Measurements from ENCODE around the gene THBS1. TPM values are rescaled to one million over a fixed set of nuclear protein-coding genes. Genes with fewer than 3 reads are reported as not detected.
A peak's percentile ranks its signal among the peaks of the same experiment; 100 is the strongest.

Gene THBS1
- total and polyA plus RNA-seq, 9 donors, result 45.5 to 137 (median 74.5) TPM

DNA sequence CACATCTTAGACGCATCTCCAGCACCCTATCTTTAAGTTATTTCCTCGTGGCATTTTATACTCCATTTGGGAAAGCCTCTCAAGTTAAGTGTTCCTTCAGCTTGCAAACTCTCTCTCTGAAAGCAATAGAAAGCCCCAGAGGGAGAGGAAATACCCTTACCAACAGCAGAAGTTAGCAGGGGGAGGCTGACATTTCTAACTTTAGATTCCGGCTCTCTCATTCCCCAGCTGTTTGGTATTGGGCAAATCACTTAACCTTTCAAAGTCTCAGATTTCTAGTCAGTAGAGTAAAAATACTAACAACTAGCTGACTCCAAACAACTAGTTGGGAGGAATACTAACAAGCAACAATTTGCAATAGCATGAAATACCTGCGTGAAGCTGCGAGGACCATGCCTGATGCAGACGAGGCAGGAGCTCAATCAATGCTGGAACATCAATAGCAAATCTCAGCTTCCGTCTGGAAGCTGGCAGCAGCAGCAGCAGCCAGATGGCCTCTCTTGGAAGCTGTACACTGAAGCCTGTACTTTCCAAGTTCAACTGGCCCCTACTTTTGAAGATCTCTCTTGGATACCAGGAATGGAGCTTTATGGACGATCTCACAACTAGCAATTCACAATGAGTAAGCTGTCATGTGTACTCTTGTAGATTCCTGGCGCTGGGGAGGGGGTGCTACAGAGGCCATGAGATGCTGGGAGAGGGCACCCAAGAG is 47.8 kb downstream of the THBS1 start:
- 20% methylated on average over 4 of the region's 9 CpGs for WGBS (ENCODE audit: insufficient coverage)
- H3K27me3 ChIP-seq (ENCODE audit: control insufficient read depth, insufficient read depth, low read length), result no peaks in the 10 kb centered on the region
- no peak overlapping the region for H3K27ac ChIP-seq (ENCODE audit: low read length)
- H3K9me3 ChIP-seq (replicated peaks; ENCODE audit: control insufficient read depth, low read depth, low read length), result no peaks in the 10 kb centered on the region
- DNase-seq, result peak; percentile 51
- H3K4me3 ChIP-seq (ENCODE audit: low read length), result no peak overlapping the region
- peaks cover 21% of the 10 kb centered on the region for H3K4me1 ChIP-seq (ENCODE audit: control insufficient read depth, insufficient read depth, low read length)
- H3K36me3 ChIP-seq (ENCODE audit: control insufficient read depth, insufficient read depth, low read length), result no peaks in the 10 kb centered on the region

DNA sequence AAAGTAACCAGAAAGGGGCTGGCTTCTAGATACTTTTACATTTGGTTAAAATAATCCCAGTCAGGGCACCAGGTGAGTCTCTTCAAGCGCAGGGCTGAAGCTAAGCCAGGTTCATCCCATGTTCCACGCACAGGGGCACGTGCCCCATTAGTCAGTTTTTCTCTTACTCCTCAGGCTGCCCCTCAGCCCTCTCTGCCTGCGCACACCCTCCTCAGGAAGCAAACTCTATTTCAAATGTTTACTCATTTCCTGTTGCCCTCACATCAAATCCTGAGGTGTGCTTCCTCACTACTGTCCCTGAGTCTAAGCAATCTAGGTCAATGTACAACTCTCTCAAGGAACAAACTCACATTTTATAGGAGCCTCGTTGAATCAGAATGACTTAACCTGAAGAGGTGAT is 48.5 kb downstream of the THBS1 start:
- DNase-seq, result no peak
- Histone ChIP-seq H3K4me3 (ENCODE audit: low read length) (no peak overlapping the region), H3K9me3 (replicated peaks; ENCODE audit: control insufficient read depth, low read depth, low read length) (no peaks in the 10 kb centered on the region), H3K27ac (ENCODE audit: low read length) (no peak overlapping the region), H3K36me3 (ENCODE audit: control insufficient read depth, insufficient read depth, low read length) (no peaks in the 10 kb centered on the region), H3K4me1 (ENCODE audit: control insufficient read depth, insufficient read depth, low read length) (peaks cover 21% of the 10 kb centered on the region), H3K27me3 (ENCODE audit: control insufficient read depth, insufficient read depth, low read length) (no peaks in the 10 kb centered on the region)
- whole genome bisulfite sequencing (ENCODE audit: insufficient coverage), result 71% methylated on average over 4 of the region's 5 CpGs

DNA sequence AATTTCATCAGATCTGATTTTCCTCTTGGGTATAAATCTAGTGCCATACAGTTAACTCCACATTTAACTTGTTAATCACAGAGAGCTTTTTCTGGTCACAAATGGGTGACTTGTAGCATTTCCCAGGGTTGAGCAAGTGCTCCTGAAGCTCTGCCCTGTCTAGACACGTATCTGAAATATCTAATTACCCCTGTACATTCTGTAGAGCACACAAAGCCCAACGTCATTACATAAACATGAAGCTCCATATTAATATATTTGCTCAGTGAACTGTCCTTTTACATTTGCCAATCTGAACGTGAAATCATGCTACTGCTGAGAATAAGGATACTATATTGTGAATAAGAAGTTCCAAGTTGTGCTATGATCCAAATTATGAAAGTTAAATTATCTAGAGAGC is 49.0 kb downstream of the THBS1 start:
- Histone ChIP-seq H3K36me3 (ENCODE audit: control insufficient read depth, insufficient read depth, low read length) (no peaks in the 10 kb centered on the region), H3K4me3 (ENCODE audit: low read length) (no peak overlapping the region), H3K9me3 (replicated peaks; ENCODE audit: control insufficient read depth, low read depth, low read length) (no peaks in the 10 kb centered on the region), H3K4me1 (ENCODE audit: control insufficient read depth, insufficient read depth, low read length) (peaks cover 21% of the 10 kb centered on the region), H3K27ac (ENCODE audit: low read length) (no peak overlapping the region), H3K27me3 (ENCODE audit: control insufficient read depth, insufficient read depth, low read length) (no peaks in the 10 kb centered on the region)
- no peak for DNase-seq
- 100% methylated on average over 1 of the region's 3 CpGs for WGBS (ENCODE audit: insufficient coverage)

DNA sequence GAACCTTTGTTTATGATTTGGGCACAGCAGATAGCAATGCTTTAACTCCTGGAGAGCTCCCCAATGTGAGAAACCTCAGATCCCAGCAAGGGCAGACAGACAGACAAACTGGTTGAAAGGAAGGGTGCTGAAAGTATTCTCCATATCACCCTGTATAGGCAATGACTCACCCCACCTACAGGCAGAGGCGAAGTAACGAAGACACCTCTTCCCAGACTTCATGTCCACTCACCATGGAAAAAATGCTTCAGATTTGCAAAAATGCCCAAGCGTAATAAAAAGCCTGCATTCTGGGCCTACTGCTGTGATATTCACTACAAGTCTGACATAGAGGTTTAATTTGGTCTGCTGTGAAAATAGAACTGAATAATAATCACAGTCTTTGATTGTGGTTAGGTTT is 50.5 kb downstream of the THBS1 start:
- peak; percentile 43 for DNase-seq
- Histone ChIP-seq H3K27ac (ENCODE audit: low read length) (no peak overlapping the region), H3K36me3 (ENCODE audit: control insufficient read depth, insufficient read depth, low read length) (no peaks in the 10 kb centered on the region), H3K4me1 (ENCODE audit: control insufficient read depth, insufficient read depth, low read length) (peaks cover 19% of the 10 kb centered on the region), H3K4me3 (ENCODE audit: low read length) (no peak overlapping the region), H3K9me3 (replicated peaks; ENCODE audit: control insufficient read depth, low read depth, low read length) (no peaks in the 10 kb centered on the region), H3K27me3 (ENCODE audit: control insufficient read depth, insufficient read depth, low read length) (no peaks in the 10 kb centered on the region)
- no CpG with 5 or more reads among the region's 3 CpGs for WGBS (ENCODE audit: insufficient coverage)

DNA sequence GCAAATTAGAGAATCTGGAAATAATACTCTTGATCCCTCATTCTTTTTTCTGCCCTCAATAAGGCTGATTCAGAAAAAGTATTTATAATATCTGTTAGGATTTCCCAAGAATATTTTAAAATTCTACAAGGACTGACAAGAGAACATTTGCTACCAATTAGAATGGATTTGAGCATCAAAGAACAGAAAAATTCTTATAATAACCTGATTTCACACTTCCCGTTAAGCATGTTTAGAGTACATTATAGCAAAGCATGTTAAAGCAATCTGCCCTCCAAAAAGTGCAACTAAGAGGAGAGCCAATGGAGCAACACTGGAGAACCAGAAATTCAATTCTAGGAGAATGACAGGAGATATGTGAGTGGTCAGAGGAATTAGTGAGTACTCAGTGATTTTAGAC is 57.2 kb downstream of the THBS1 start:
- Histone ChIP-seq H3K9me3 (replicated peaks; ENCODE audit: control insufficient read depth, low read depth, low read length) (no peaks in the 10 kb centered on the region), H3K27ac (ENCODE audit: low read length) (no peak overlapping the region), H3K4me3 (ENCODE audit: low read length) (no peak overlapping the region), H3K27me3 (ENCODE audit: control insufficient read depth, insufficient read depth, low read length) (no peaks in the 10 kb centered on the region), H3K4me1 (ENCODE audit: control insufficient read depth, insufficient read depth, low read length) (no peaks in the 10 kb centered on the region), H3K36me3 (ENCODE audit: control insufficient read depth, insufficient read depth, low read length) (no peaks in the 10 kb centered on the region)
- DNase-seq, result no peak
- WGBS (ENCODE audit: insufficient coverage), result no CpG with 5 or more reads among the region's 1 CpG

DNA sequence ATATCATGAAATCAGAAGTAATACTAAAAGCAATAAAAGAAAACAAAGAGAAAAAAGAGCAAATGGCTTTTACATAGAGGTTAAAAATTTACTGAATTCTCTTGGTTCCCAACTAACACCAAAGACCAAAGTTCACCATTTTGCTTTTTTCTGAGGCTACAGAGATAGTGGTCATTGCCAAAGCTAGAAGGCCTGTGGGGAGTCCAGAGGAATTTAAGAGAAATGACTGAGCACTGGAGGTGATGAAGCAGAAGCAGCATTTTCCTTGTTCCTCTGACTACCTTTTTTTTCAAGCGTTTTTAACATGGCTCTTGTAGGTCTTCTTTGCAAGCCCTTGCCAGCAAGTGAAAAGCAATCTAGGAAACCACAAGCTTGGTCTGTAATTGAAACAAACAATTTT is 58.2 kb downstream of the THBS1 start:
- no CpG with 5 or more reads among the region's 1 CpG for WGBS (ENCODE audit: insufficient coverage)
- DNase-seq, result no peak
- Histone ChIP-seq H3K36me3 (ENCODE audit: control insufficient read depth, insufficient read depth, low read length) (no peaks in the 10 kb centered on the region), H3K4me3 (ENCODE audit: low read length) (no peak overlapping the region), H3K4me1 (ENCODE audit: control insufficient read depth, insufficient read depth, low read length) (no peaks in the 10 kb centered on the region), H3K27ac (ENCODE audit: low read length) (no peak overlapping the region), H3K27me3 (ENCODE audit: control insufficient read depth, insufficient read depth, low read length) (no peaks in the 10 kb centered on the region), H3K9me3 (replicated peaks; ENCODE audit: control insufficient read depth, low read depth, low read length) (no peaks in the 10 kb centered on the region)

DNA sequence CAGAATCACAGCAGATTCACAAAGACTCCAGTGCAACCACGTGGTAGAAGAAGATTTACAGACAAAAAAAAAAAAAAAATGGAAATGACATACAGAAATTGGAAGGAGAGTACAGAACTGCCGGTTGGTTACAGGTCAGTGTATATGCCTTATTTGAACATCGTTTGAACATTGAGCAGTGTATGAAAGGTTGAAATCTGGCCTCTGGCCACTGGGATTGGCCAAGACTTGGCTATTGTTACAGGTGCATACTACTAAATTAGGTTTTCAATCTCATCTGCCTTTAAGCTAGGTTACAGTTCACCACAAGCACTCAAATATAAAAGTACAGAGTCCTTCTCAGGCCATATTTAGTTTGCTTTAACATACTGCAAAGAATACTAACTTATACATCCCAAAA is 59.8 kb downstream of the THBS1 start:
- no peaks in the 10 kb centered on the region for H3K9me3 ChIP-seq (replicated peaks; ENCODE audit: control insufficient read depth, low read depth, low read length)
- no peaks in the 10 kb centered on the region for H3K36me3 ChIP-seq (ENCODE audit: control insufficient read depth, insufficient read depth, low read length)
- H3K27ac ChIP-seq (ENCODE audit: low read length), result no peak overlapping the region
- WGBS (ENCODE audit: insufficient coverage), result 94% methylated on average over 2 of the region's 3 CpGs
- no peaks in the 10 kb centered on the region for H3K27me3 ChIP-seq (ENCODE audit: control insufficient read depth, insufficient read depth, low read length)
- DNase-seq, result no peak
- H3K4me3 ChIP-seq (ENCODE audit: low read length), result no peak overlapping the region
- H3K4me1 ChIP-seq (ENCODE audit: control insufficient read depth, insufficient read depth, low read length), result peaks cover 9% of the 10 kb centered on the region

DNA sequence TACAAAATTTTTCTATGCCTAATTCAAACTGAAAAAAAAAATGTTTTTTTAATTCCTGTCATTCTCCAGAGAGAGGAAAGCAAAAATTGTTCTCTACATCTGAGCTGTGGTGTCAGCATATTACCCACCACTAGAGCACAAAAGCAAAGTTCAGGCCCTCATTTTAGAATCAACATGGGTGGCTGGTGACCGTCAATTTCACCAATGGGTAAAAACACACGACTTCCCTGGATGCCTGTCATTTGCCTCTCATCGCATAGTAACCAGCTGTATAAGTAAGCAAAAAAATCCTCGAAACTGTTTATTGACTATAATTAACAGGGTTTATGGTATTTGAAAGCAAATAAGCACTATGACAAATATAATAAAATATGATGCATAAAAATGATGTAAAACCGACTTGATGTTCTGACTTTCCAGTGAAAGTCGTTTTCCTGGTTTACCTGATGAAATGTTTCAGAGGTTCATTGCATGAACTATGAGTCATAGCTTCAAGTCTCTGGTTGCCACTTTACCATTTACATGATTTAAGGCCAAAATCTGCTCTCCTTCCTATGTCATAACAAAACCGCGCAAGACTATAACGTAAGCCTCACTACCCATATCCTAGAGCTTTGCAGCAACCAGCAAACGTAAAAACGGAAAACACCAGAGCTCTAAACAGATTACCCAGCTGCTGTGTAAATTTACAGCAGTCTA is 60.5 kb downstream of the THBS1 start:
- Histone ChIP-seq H3K27me3 (ENCODE audit: control insufficient read depth, insufficient read depth, low read length) (no peaks in the 10 kb centered on the region), H3K4me3 (ENCODE audit: low read length) (no peak overlapping the region), H3K4me1 (ENCODE audit: control insufficient read depth, insufficient read depth, low read length) (peaks cover 9% of the 10 kb centered on the region), H3K36me3 (ENCODE audit: control insufficient read depth, insufficient read depth, low read length) (no peaks in the 10 kb centered on the region), H3K27ac (ENCODE audit: low read length) (no peak overlapping the region), H3K9me3 (replicated peaks; ENCODE audit: control insufficient read depth, low read depth, low read length) (no peaks in the 10 kb centered on the region)
- no peak for DNase-seq
- 67% methylated on average over 3 of the region's 11 CpGs for WGBS (ENCODE audit: insufficient coverage)

DNA sequence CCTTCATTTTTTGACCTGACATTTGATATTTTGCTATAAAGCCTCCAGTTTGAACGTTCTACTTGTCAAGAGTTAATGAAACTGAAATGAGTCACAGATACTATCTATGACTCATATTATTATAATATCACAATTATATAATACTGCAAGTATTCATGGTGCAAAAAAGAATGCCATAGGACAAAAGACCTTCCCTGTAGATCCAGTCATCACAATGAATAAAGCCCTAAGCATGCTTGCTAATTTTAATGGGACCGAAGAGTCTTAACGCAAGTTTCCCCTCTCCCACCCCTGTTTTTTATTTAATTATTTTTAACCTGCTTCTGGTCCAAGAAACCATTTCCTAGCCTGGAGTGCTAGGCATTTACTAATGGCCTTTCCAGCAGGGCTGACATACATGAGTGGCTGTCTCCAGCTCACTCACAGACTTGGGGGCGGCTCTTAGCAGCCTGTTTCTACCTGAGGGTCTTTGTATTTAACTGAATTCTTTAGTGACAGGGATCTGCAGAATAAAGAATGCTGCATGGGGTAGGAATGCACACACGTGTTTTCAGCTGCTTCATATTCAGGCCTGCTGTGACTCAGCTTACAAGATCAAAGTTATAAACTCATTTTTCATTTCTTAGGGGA is 61.2 kb downstream of the THBS1 start:
- Histone ChIP-seq H3K27me3 (ENCODE audit: control insufficient read depth, insufficient read depth, low read length) (no peaks in the 10 kb centered on the region), H3K4me3 (ENCODE audit: low read length) (no peak overlapping the region), H3K27ac (ENCODE audit: low read length) (no peak overlapping the region), H3K4me1 (ENCODE audit: control insufficient read depth, insufficient read depth, low read length) (peaks cover 9% of the 10 kb centered on the region), H3K36me3 (ENCODE audit: control insufficient read depth, insufficient read depth, low read length) (no peaks in the 10 kb centered on the region), H3K9me3 (replicated peaks; ENCODE audit: control insufficient read depth, low read depth, low read length) (no peaks in the 10 kb centered on the region)
- no peak for DNase-seq
- 80% methylated on average over 1 of the region's 5 CpGs for WGBS (ENCODE audit: insufficient coverage)

DNA sequence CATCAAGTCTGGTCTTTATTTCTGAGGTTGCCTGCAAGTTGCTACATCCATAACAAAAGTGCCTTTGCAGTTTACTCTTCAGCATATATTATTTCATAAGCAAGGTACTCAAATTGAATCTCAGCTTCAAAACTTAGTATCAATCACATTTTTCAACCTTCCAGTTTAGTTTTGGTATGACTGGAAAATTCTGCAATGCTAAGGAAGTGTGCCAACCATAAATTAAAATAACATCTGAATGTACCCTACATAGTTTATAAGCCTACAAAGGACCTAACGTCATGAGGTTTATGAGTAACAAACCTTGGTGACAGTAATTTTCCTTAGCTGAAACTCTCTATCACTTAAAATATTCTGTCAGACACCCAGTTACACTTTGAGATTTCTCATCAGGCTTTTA is 62.8 kb downstream of the THBS1 start:
- no peak overlapping the region for H3K27ac ChIP-seq (ENCODE audit: low read length)
- peaks cover 9% of the 10 kb centered on the region for H3K4me1 ChIP-seq (ENCODE audit: control insufficient read depth, insufficient read depth, low read length)
- H3K9me3 ChIP-seq (replicated peaks; ENCODE audit: control insufficient read depth, low read depth, low read length), result no peaks in the 10 kb centered on the region
- WGBS (ENCODE audit: insufficient coverage), result no CpG with 5 or more reads among the region's 1 CpG
- no peaks in the 10 kb centered on the region for H3K27me3 ChIP-seq (ENCODE audit: control insufficient read depth, insufficient read depth, low read length)
- DNase-seq, result peak; percentile 22
- no peak overlapping the region for H3K4me3 ChIP-seq (ENCODE audit: low read length)
- H3K36me3 ChIP-seq (ENCODE audit: control insufficient read depth, insufficient read depth, low read length), result no peaks in the 10 kb centered on the region

Data from muscle of leg (tissue), 11 donors.